Heart left ventricle (tissue), 13 donors: Measurements from ENCODE around the gene KIAA1671.
A peak's percentile ranks its signal among the peaks of the same experiment; 100 is the strongest.

Source experiments
- POLR2A ChIP-seq, 2 donors: fragments of 450-650 bp; IDR thresholded peaks; one replicate each; pipeline ENCODE4 v1.6.1; 2017; ENCODE audit warnings: antibody characterized with exemption in 2 of 2, mild to moderate bottlenecking in 2 of 2, moderate library complexity in 2 of 2
- TF ChIP-seq, protein P1 (sequence below), 12 donors: fragments of 200-600 bp; sonication (generic) in 4 of 12; IDR thresholded peaks; one replicate each; pipeline versions ENCODE4 v1.5.0 to v1.8.0; 2018 to 2022; ENCODE audit warnings: antibody characterized with exemption in 12 of 12, mild to moderate bottlenecking in 5 of 12
- donor health status: ischemic (EF 13 %, LVEDD 7.1; RV severe dilation, severe dysfunction).
- donor health status: DM: no; HTN: yes; CAD: no.
- donor health status: DM: no; HTN: no; CAD: no.
- donor health status: ischemic (EF 25% LVEDD 6.9; RV normal size, moderate dysfunction).
- donor health status: ischemic (EF 25% LVEDD 5.7; RV mildly dilated, moderate dysfunction).
- donor health status: ischemic (EF 35%, LVEDD 5.7; RV mildly dilated, moderate dysfunction).
- donor health status: nonischemic (EF 11% LVEDD 7.7; RV severe dilation, severe dysfunction).
- donor health status: DM: yes; HTN: yes; CAD: no.
- donor health status: PGD.
- donor health status: ischemic (EF 29% LVEDD 5.4; RV normal size, mild dysfunction).
- donor health status: nonischemic (EF 23%, LVEDD 6.1; RV moderate dilation, normal function).

DNA sequence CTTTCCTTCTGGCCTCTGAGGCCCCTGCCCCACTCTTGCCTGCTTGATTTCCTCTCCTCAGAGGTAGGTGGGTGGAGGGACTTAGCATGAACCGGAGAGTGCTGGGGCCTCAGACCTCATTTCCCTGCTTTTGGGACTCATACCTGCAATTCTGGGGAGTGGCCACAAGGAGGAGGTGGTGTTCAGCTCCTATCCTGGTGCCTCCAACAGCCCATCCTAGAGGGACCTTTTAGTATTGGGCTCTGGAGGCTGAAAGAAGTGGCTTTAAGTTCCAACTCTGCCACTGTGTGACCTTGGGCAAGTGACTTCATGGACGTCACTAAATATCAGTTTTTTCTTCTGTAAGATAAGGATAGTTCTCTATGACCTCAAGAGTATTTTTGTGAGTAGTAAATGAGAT lies 98.6 kb downstream of the KIAA1671 start:
- TF ChIP-seq, protein P1, sequence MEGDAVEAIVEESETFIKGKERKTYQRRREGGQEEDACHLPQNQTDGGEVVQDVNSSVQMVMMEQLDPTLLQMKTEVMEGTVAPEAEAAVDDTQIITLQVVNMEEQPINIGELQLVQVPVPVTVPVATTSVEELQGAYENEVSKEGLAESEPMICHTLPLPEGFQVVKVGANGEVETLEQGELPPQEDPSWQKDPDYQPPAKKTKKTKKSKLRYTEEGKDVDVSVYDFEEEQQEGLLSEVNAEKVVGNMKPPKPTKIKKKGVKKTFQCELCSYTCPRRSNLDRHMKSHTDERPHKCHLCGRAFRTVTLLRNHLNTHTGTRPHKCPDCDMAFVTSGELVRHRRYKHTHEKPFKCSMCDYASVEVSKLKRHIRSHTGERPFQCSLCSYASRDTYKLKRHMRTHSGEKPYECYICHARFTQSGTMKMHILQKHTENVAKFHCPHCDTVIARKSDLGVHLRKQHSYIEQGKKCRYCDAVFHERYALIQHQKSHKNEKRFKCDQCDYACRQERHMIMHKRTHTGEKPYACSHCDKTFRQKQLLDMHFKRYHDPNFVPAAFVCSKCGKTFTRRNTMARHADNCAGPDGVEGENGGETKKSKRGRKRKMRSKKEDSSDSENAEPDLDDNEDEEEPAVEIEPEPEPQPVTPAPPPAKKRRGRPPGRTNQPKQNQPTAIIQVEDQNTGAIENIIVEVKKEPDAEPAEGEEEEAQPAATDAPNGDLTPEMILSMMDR (IDR thresholded peaks at IDR 0.05), result peak in 6 of 12 donors; percentile 7 to 30 (median 18)
- TF ChIP-seq POLR2A (IDR thresholded peaks at IDR 0.05), result no peak
